Keratinocyte (primary cell): Measurements from ENCODE around the gene IRF7. TPM values are rescaled to one million over a fixed set of nuclear protein-coding genes. Genes with fewer than 3 reads are reported as not detected.

Source experiments
- DNase-seq: peaks from one replicate; pipeline ENCODE4 v3.0.0-alpha.2; 2011; ENCODE audit warnings: low read depth, missing footprints, low spot score
- FAIRE-seq: peaks from 2 replicates; lab custom pipeline; 2011; peaks lifted over from hg19 to GRCh38; lab: Jason Lieb, UNC
- H2AFZ ChIP-seq: 2 replicates; pipeline ENCODE4 v1.6.0; 2012; ENCODE audit warnings: low read length, control low read depth, inconsistent platforms; ENCODE audit not compliant: control insufficient read depth
- H3K27ac ChIP-seq: 2 replicates; pipeline ENCODE4 v1.5.1; 2011; ENCODE audit warnings: low read length; ENCODE audit not compliant: control insufficient read depth, insufficient read depth
- H3K27me3 ChIP-seq: 3 replicates; pipeline ENCODE4 v1.6.0; 2011; ENCODE audit warnings: low read length; ENCODE audit not compliant: control insufficient read depth, insufficient read depth; ENCODE audit errors: extremely low read depth
- H3K36me3 ChIP-seq, 2 experiments: 2 replicates in 1 of 2; 3 replicates in 1 of 2; pipeline ENCODE4 v1.5.1; 2011; ENCODE audit warnings: low read length in 2 of 2, mild to moderate bottlenecking in 1 of 2; ENCODE audit not compliant: control insufficient read depth in 2 of 2, insufficient read depth in 2 of 2; ENCODE audit errors: extremely low read depth in 1 of 2
- H3K4me1 ChIP-seq: 3 replicates; pipeline ENCODE4 v1.5.1; 2011; ENCODE audit warnings: low read length; ENCODE audit not compliant: control insufficient read depth, insufficient read depth; ENCODE audit errors: extremely low read depth
- H3K4me2 ChIP-seq: 3 replicates; pipeline ENCODE4 v1.6.0; 2011; ENCODE audit warnings: low read depth, low read length; ENCODE audit not compliant: control insufficient read depth, insufficient read depth; ENCODE audit errors: extremely low read depth
- H3K4me3 ChIP-seq, 3 experiments: fragments of 200-600 bp in 1 of 3; sonication (generic) in 1 of 3; 2 replicates in 2 of 3; 3 replicates in 1 of 3; pipeline ENCODE4 v1.5.1; 2011 to 2016; ENCODE audit warnings: low read length in 3 of 3, mild to moderate bottlenecking in 3 of 3, control low read depth in 2 of 3, inconsistent platforms in 1 of 3, low read depth in 1 of 3, mixed read lengths in 1 of 3, mixed run types in 1 of 3, moderate library complexity in 1 of 3; ENCODE audit not compliant: control insufficient read depth in 2 of 3, insufficient read depth in 2 of 3; ENCODE audit errors: extremely low read depth in 1 of 3
- H3K79me2 ChIP-seq: 2 replicates; pipeline ENCODE4 v1.6.0; 2012; ENCODE audit warnings: low read length; ENCODE audit not compliant: control insufficient read depth, insufficient read depth
- H3K9ac ChIP-seq: 3 replicates; pipeline ENCODE4 v1.6.0; 2011; ENCODE audit warnings: low read length; ENCODE audit not compliant: control insufficient read depth, insufficient read depth; ENCODE audit errors: extremely low read depth
- H3K9me1 ChIP-seq: 3 replicates; pipeline ENCODE4 v1.6.0; 2011; ENCODE audit warnings: low read length; ENCODE audit not compliant: control insufficient read depth, insufficient read depth; ENCODE audit errors: extremely low read depth
- H3K9me3 ChIP-seq: 2 replicates; pipeline ENCODE4 v1.5.1; 2012; ENCODE audit warnings: low read depth, low read length; ENCODE audit not compliant: control insufficient read depth
- H4K20me1 ChIP-seq: 3 replicates; pipeline ENCODE4 v1.6.0; 2011; ENCODE audit warnings: low read length; ENCODE audit not compliant: control insufficient read depth, insufficient read depth; ENCODE audit errors: extremely low read depth
- EZH2 ChIP-seq: IDR thresholded peaks from one replicate; pipeline ENCODE4 v1.6.1; 2012; ENCODE audit warnings: inconsistent platforms, mild to moderate bottlenecking, low read length, moderate library complexity
- dilution Hi-C: fragments of 300-500 bp; cut with MboI; formaldehyde crosslinking; loops from one replicate; pipeline ENCODE4 v1.7.0; 2020; ENCODE audit warnings: low sequenced_read_pairs; ENCODE audit not compliant: extremely low pct_ligation_motif_present
- polyA plus RNA-seq, 5 experiments: library from polyadenylated mRNA; depleted of rRNA in 3 of 5; stranded (reverse) in 3 of 5; stranded (forward) in 1 of 5; unstranded in 1 of 5; fragments of >200 nt; gene quantifications; 1 replicate in 1 of 5; 2 replicates in 3 of 5; 3 replicates in 1 of 5; pipeline versions ENCODE4 v1.2.1 to v1.2.3, GENCODE V29; 2011 to 2012; ENCODE audit warnings: missing spikeins in 2 of 5, low read depth in 1 of 5, low replicate concordance in 1 of 5
- TF ChIP-seq, protein P1 (sequence below), 3 experiments: IDR thresholded peaks in 1 of 3; conservative IDR thresholded peaks in 1 of 3; optimal IDR thresholded peaks in 1 of 3; 2 replicates in 2 of 3; 3 replicates in 1 of 3; pipeline versions ENCODE3 to v1.5.1; 2011; ENCODE audit warnings: low read length in 3 of 3, mild to moderate bottlenecking in 3 of 3, moderate library complexity in 2 of 3, control low read depth in 1 of 3, inconsistent platforms in 1 of 3; ENCODE audit not compliant: insufficient read depth in 2 of 3; ENCODE audit errors: extremely low read depth in 1 of 3

Gene IRF7
- polyA plus RNA-seq, 1 donor (not counting 4 experiments of a cell fraction or from before 2014, with no cell fraction given), result 7.1 TPM

DNA sequence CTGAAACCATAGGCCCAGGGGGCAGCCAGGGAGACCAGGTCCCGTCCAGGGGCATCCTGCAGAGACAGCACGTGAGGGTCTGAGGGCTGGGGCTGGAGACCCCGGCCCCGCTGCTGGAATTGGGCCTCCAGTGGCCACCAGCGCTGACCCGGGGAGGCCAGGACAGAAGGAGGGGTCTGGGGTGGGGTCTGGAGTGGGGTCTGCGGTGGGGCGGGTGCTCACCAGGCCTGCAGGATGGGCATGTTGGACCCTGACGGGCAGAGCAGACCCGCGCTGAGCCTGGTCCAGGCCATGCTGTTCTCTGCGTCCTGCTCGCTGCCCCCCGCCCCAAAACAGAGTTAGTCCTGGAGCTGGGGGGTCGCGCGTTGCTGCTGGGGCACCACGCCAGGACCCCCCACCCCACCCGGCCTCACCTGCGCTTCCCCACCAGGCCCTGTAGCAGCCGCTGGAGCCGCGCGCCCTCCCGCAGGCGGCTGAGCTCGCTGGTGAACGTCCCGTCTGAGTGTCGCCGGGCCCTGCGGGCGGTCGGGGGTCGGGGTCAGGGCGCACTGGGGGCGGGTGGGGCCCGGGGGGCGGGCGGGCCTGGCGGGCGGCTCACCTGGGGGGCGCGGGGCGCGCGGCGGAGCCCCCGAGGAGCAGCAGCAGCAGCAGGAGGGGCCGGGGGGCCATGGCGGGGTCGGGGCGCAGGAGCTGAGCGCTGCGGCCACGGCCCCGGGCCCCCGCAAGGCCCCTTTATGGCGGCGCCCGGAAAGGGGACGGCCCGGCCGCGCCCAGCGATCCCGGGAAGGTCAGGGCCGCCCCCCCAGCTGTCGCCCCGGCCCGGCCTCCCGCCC, 10.9 kb upstream of the IRF7 start, which contains the start of gene SCT:
TSS of gene SCT (minus strand) at position 707 of the 833 bp plus-strand sequence. CDS start at position 669, 38 bp downstream.
- Histone ChIP-seq H3K9ac (no peak within 1 kb of the TSS), H3K4me2 (no peak within 1 kb of the TSS), H3K9me1 (no peaks in the 10 kb centered on the region), H4K20me1 (no peaks in the 10 kb centered on the region), H3K36me3 (no peaks in the 10 kb centered on the region), H3K27ac (no peak within 1 kb of the TSS), H3K9me3 (no peaks in the 10 kb centered on the region), H2AFZ (no peak within 1 kb of the TSS), H3K27me3 (no peaks in the 10 kb centered on the region), H3K4me1 (no peaks in the 10 kb centered on the region), H3K4me3 (no peak within 1 kb of the TSS), H3K79me2 (no peaks in the 10 kb centered on the region)
- dilution Hi-C loops, result no loop called here
- FAIRE-seq, result no peak
- no peak for DNase-seq
- TF ChIP-seq, protein P1, sequence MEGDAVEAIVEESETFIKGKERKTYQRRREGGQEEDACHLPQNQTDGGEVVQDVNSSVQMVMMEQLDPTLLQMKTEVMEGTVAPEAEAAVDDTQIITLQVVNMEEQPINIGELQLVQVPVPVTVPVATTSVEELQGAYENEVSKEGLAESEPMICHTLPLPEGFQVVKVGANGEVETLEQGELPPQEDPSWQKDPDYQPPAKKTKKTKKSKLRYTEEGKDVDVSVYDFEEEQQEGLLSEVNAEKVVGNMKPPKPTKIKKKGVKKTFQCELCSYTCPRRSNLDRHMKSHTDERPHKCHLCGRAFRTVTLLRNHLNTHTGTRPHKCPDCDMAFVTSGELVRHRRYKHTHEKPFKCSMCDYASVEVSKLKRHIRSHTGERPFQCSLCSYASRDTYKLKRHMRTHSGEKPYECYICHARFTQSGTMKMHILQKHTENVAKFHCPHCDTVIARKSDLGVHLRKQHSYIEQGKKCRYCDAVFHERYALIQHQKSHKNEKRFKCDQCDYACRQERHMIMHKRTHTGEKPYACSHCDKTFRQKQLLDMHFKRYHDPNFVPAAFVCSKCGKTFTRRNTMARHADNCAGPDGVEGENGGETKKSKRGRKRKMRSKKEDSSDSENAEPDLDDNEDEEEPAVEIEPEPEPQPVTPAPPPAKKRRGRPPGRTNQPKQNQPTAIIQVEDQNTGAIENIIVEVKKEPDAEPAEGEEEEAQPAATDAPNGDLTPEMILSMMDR (optimal IDR thresholded peaks at IDR 0.05 in 1 of 3, IDR thresholded peaks at IDR 0.05 in 1 of 3, conservative IDR thresholded peaks at IDR 0.05 in 1 of 3; ENCODE audit: extremely low read depth in 1 of 3, insufficient read depth in 2 of 3, low read length in 3 of 3), result no peak
- TF ChIP-seq EZH2, result no peak

DNA sequence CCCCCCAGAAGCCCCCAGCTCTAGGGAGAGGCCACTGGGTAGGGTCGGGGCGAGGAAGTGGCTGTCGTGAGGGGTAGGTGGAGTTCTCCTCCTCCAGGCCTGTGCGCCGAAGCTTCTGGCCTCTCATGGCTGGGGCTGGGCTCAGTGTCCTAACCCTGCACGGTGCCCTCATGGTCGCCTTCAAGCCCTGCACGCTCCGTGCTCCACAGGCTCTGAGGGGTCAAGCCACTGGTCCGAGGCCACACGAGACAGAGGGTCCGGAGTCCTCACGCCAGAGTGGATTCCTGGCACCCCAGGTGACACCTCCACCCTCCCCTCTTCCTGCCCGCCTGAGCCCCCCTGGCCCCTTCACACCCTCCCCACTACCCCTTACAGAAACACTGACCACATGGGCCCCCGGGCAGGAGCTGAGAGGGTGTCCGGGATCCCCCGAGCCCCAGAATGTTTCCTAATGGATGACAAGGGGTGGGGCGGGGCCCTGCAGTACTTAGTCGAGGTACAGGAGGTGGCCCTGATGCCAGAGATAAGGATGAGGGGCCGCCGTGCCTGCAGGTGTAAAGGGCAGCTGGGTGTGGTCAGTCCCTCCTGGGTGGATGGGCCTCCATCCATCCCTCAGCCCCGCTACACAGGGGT, 10.0 kb upstream of the IRF7 start:
- H2AFZ ChIP-seq, result no peak overlapping the region
- TF ChIP-seq, protein P1 (optimal IDR thresholded peaks at IDR 0.05 in 1 of 3, IDR thresholded peaks at IDR 0.05 in 1 of 3, conservative IDR thresholded peaks at IDR 0.05 in 1 of 3; ENCODE audit: extremely low read depth in 1 of 3, insufficient read depth in 2 of 3, low read length in 3 of 3), result no peak
- no peak for TF ChIP-seq EZH2
- no peaks in the 10 kb centered on the region for H3K36me3 ChIP-seq
- no peaks in the 10 kb centered on the region for H3K4me1 ChIP-seq
- no peaks in the 10 kb centered on the region for H3K9me3 ChIP-seq
- DNase-seq, result no peak
- no peak for FAIRE-seq
- H3K9ac ChIP-seq, result no peak overlapping the region
- H3K4me2 ChIP-seq, result no peak overlapping the region
- no peaks in the 10 kb centered on the region for H3K79me2 ChIP-seq
- H3K27me3 ChIP-seq, result no peaks in the 10 kb centered on the region
- dilution Hi-C loops, result no loop called here
- no peak overlapping the region for H3K27ac ChIP-seq
- no peak overlapping the region for H3K4me3 ChIP-seq
- H4K20me1 ChIP-seq, result no peaks in the 10 kb centered on the region
- H3K9me1 ChIP-seq, result no peaks in the 10 kb centered on the region
